Suprapubic skin (tissue), 4 donors: ENCODE measurements around the gene GRIP2. TPM values are rescaled to one million over a fixed set of nuclear protein-coding genes. Genes with fewer than 3 reads are reported as not detected.

Source experiments
- DNase-seq, 2 donors: peaks; one replicate each; pipeline ENCODE4 v3.0.0-alpha.2; 2019; ENCODE audit warnings: low spot score in 2 of 2
- H3K27ac ChIP-seq: fragments of 200-600 bp; sonication (generic); one replicate; pipeline ENCODE4 v1.5.1; 2019
- H3K27me3 ChIP-seq: fragments of 200-600 bp; sonication (generic); one replicate; pipeline ENCODE4 v1.5.1; 2019
- H3K36me3 ChIP-seq: fragments of 200-600 bp; sonication (generic); one replicate; pipeline ENCODE4 v1.5.1; 2019
- H3K4me1 ChIP-seq: fragments of 200-600 bp; sonication (generic); one replicate; pipeline ENCODE4 v1.5.1; 2019
- H3K4me3 ChIP-seq: fragments of 200-600 bp; sonication (generic); one replicate; pipeline ENCODE4 v1.5.1; 2019; ENCODE audit warnings: mild to moderate bottlenecking
- H3K9me3 ChIP-seq: fragments of 200-600 bp; sonication (generic); one replicate; pipeline ENCODE4 v1.5.1; 2019
- CTCF ChIP-seq, 2 donors: fragments of 200-600 bp in 1 of 2; fragments of 450-650 bp in 1 of 2; sonication (generic) in 1 of 2; IDR thresholded peaks; one replicate each; pipeline ENCODE4 v1.5.1; 2016 to 2019; ENCODE audit warnings: antibody characterized with exemption in 2 of 2, mild to moderate bottlenecking in 1 of 2, moderate library complexity in 1 of 2
- EP300 ChIP-seq: sonication (generic); formaldehyde crosslinking; IDR thresholded peaks from one replicate; pipeline ENCODE4 v1.6.1; 2017; ENCODE audit warnings: antibody characterized with exemption
- POLR2A ChIP-seq, 2 donors: fragments of 450-650 bp; IDR thresholded peaks; one replicate each; pipeline ENCODE4 v1.6.1; 2017; ENCODE audit warnings: antibody characterized with exemption in 2 of 2, mild to moderate bottlenecking in 2 of 2, moderate library complexity in 2 of 2
- POLR2AphosphoS5 ChIP-seq, 3 donors: sonication (generic); formaldehyde crosslinking; IDR thresholded peaks; one replicate each; pipeline ENCODE4 v1.6.1; 2017; ENCODE audit warnings: antibody characterized with exemption in 3 of 3
- WGBS: methylation state at CpG from one replicate; pipeline ENCODE4 v1.1.5; 2018; 5-methylcytosine and 5-hydroxymethylcytosine counted together
- total RNA-seq, 4 donors: library from RNA; depleted of rRNA; stranded (reverse); fragments of >200 nt; gene quantifications; one replicate each; pipeline ENCODE4 v1.1.0, GENCODE V29; 2016

Gene GRIP2
- total RNA-seq, 4 donors from 2014 or later: 0.65 to 5.8 (median 3.0) TPM

GRCh38 chr3:14574183-14574582 lies 34.0 kb upstream of the GRIP2 start:
- Histone ChIP-seq H3K27me3 (peaks cover 37% of the 10 kb centered on the region), H3K4me3 (no peak overlapping the region), H3K36me3 (no peaks in the 10 kb centered on the region), H3K4me1 (no peaks in the 10 kb centered on the region), H3K9me3 (no peaks in the 10 kb centered on the region), H3K27ac (no peak overlapping the region)
- 83% methylated on average over 27 of the region's 27 CpGs for WGBS
- TF ChIP-seq CTCF (IDR thresholded peaks at IDR 0.05): no peak
- no peak for TF ChIP-seq POLR2AphosphoS5 (IDR thresholded peaks at IDR 0.05)
- no peak for DNase-seq

GRCh38 chr3:14573706-14574105 lies 33.6 kb upstream of the GRIP2 start:
- Histone ChIP-seq H3K4me1 (no peaks in the 10 kb centered on the region), H3K9me3 (no peaks in the 10 kb centered on the region), H3K27me3 (peaks cover 41% of the 10 kb centered on the region), H3K4me3 (no peak overlapping the region), H3K27ac (no peak overlapping the region), H3K36me3 (no peaks in the 10 kb centered on the region)
- 71% methylated on average over 10 of the region's 21 CpGs for WGBS
- TF ChIP-seq POLR2A (IDR thresholded peaks at IDR 0.05): no peak
- no peak for TF ChIP-seq CTCF (IDR thresholded peaks at IDR 0.05)
- no peak for TF ChIP-seq EP300
- TF ChIP-seq POLR2AphosphoS5 (IDR thresholded peaks at IDR 0.05): no peak
- DNase-seq: no peak

- Histone ChIP-seq H3K4me1 (no peaks in the 10 kb centered on the region), H3K9me3 (no peaks in the 10 kb centered on the region), H3K36me3 (no peaks in the 10 kb centered on the region), H3K27me3 (peaks cover 42% of the 10 kb centered on the region), H3K27ac (no peak overlapping the region), H3K4me3 (no peak overlapping the region)
- DNase-seq: no peak
- 67% methylated on average over 5 of the region's 5 CpGs for WGBS
- TF ChIP-seq CTCF (IDR thresholded peaks at IDR 0.05) (no peak), POLR2A (IDR thresholded peaks at IDR 0.05) (no peak), POLR2AphosphoS5 (IDR thresholded peaks at IDR 0.05) (no peak), EP300 (no peak)
Observed at GRCh38 chr3:14570864-14571263, 30.7 kb upstream of the GRIP2 start.

GRCh38 chr3:14570089-14570488 lies 29.9 kb upstream of the GRIP2 start:
- no peak overlapping the region for H3K27ac ChIP-seq
- no peak for DNase-seq
- H3K4me3 ChIP-seq: no peak overlapping the region
- WGBS: 52% methylated on average over 5 of the region's 5 CpGs
- no peaks in the 10 kb centered on the region for H3K4me1 ChIP-seq
- peaks cover 40% of the 10 kb centered on the region for H3K27me3 ChIP-seq
- no peak for TF ChIP-seq POLR2AphosphoS5 (IDR thresholded peaks at IDR 0.05)
- no peak for TF ChIP-seq EP300
- no peak for TF ChIP-seq POLR2A (IDR thresholded peaks at IDR 0.05)
- TF ChIP-seq CTCF (IDR thresholded peaks at IDR 0.05): no peak
- H3K36me3 ChIP-seq: no peaks in the 10 kb centered on the region
- H3K9me3 ChIP-seq: no peaks in the 10 kb centered on the region

- DNase-seq: no peak
- no peaks in the 10 kb centered on the region for H3K9me3 ChIP-seq
- TF ChIP-seq CTCF (IDR thresholded peaks at IDR 0.05): no peak
- no peak for TF ChIP-seq POLR2A (IDR thresholded peaks at IDR 0.05)
- TF ChIP-seq POLR2AphosphoS5 (IDR thresholded peaks at IDR 0.05): no peak
- no peak for TF ChIP-seq EP300
- no peak overlapping the region for H3K4me3 ChIP-seq
- no peaks in the 10 kb centered on the region for H3K4me1 ChIP-seq
- WGBS: 84% methylated on average over 10 of the region's 11 CpGs
- no peaks in the 10 kb centered on the region for H3K36me3 ChIP-seq
- peaks cover 42% of the 10 kb centered on the region for H3K27me3 ChIP-seq
- no peak overlapping the region for H3K27ac ChIP-seq
Observed at GRCh38 chr3:14569474-14570000, 29.4 kb upstream of the GRIP2 start.
